Right lobe of liver (tissue), 4 donors: ENCODE results near the gene NDUFS2.

Experiments used
- CTCF ChIP-seq, 4 donors: fragments of 200-600 bp in 3 of 4; fragments of 450-650 bp in 1 of 4; IDR thresholded peaks; one replicate each; pipeline versions ENCODE4 v1.5.1 to v1.8.0; 2016 to 2022; ENCODE audit warnings: antibody characterized with exemption in 4 of 4, mild to moderate bottlenecking in 2 of 4
- POLR2A ChIP-seq: fragments of 450-650 bp; IDR thresholded peaks from one replicate; pipeline ENCODE4 v1.6.1; 2017; ENCODE audit warnings: antibody characterized with exemption, mild to moderate bottlenecking
- donor health status: DM: no; HTN: no; CAD: no.
- donor health status: DM: no; HTN: no; CAD: no.
- donor health status: DM: no; HTN: yes; CAD: no.

- TF ChIP-seq CTCF (IDR thresholded peaks at IDR 0.05), result no peak
- TF ChIP-seq POLR2A, result no peak
Measured at GRCh38 chr1:161251579-161251978, 49.4 kb downstream of the NDUFS2 start.
